Breast epithelium (tissue), 3 donors: Measurements from ENCODE around the gene UBE3D.

Experiments
- POLR2A ChIP-seq: fragments of 450-650 bp; IDR thresholded peaks from one replicate; pipeline ENCODE4 v1.6.1; 2016; ENCODE audit warnings: antibody characterized with exemption, mild to moderate bottlenecking, moderate library complexity
- TF ChIP-seq, protein P1 (sequence below), 3 donors: fragments of 450-650 bp; IDR thresholded peaks; one replicate each; pipeline ENCODE4 v1.5.1; 2016 to 2017; ENCODE audit warnings: antibody characterized with exemption in 3 of 3, mild to moderate bottlenecking in 3 of 3, moderate library complexity in 3 of 3

DNA sequence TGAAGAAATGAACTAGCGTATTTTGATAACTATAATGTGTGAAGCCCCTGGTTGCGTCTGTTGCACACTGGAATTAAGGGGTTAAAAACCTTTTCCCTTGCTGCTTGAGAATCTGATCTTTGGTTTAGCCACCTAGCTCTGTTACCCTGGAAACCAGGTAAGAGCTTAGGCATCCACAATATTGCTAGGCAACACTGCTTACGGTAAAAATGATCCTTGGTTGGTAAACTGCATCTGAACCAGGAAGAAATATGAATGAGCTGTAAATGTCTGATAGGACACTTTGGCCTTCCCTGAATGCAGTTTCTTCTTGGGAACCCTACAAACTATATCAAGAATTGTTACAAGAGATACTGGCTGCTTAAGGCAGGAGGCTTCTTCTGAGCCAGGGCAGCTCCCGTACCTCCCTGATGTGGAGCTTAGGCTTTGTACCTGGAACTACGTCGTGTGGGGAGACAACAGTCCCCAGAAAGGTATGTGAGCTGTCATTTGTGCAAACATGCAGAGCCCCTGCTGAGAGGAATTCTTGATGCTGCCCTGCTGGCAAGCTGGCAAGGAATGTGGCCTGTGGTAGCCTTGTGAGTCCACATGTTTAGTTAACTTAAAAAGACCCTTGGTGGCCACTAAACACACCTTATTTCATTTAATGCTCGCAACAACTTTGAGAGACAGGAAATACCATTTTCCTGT lies 18.4 kb downstream of the UBE3D start:
- TF ChIP-seq, protein P1, sequence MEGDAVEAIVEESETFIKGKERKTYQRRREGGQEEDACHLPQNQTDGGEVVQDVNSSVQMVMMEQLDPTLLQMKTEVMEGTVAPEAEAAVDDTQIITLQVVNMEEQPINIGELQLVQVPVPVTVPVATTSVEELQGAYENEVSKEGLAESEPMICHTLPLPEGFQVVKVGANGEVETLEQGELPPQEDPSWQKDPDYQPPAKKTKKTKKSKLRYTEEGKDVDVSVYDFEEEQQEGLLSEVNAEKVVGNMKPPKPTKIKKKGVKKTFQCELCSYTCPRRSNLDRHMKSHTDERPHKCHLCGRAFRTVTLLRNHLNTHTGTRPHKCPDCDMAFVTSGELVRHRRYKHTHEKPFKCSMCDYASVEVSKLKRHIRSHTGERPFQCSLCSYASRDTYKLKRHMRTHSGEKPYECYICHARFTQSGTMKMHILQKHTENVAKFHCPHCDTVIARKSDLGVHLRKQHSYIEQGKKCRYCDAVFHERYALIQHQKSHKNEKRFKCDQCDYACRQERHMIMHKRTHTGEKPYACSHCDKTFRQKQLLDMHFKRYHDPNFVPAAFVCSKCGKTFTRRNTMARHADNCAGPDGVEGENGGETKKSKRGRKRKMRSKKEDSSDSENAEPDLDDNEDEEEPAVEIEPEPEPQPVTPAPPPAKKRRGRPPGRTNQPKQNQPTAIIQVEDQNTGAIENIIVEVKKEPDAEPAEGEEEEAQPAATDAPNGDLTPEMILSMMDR (IDR thresholded peaks at IDR 0.05), result no peak
- TF ChIP-seq POLR2A, result no peak
